GM18508 (cell line): ENCODE data around the gene OPN1LW.
"Not testable (repeated sequence)": the region's sequence is repeated elsewhere in the genome, so short reads cannot be mapped to it uniquely, and the experiment has no call there.

Experiments
- ATAC-seq: cut with Tn5 transposase; IDR thresholded peaks from one replicate; pipeline ENCODE4 v1.9.1; 2021; ENCODE audit warnings: moderate number of reproducible peaks; ENCODE audit not compliant: insufficient read depth, unreplicated experiment

Gene OPN1LW

GRCh38 chrX:154131955-154132354, 12.1 kb upstream of the OPN1LW start:
- ATAC-seq, result no peak

GRCh38 chrX:154132366-154132765, 11.7 kb upstream of the OPN1LW start:
- no peak for ATAC-seq

GRCh38 chrX:154135458-154136229, 8.4 kb upstream of the OPN1LW start:
- ATAC-seq, result no peak

GRCh38 chrX:154136627-154137161, 7.3 kb upstream of the OPN1LW start:
- ATAC-seq, result no peak

- no peak for ATAC-seq
These were observed 5.2 kb upstream of the OPN1LW start for GRCh38 chrX:154138857-154139256.

- no peak for ATAC-seq
These were observed 3.8 kb upstream of the OPN1LW start for GRCh38 chrX:154140206-154140605.

- no peak for ATAC-seq
These were observed 3.3 kb upstream of the OPN1LW start for GRCh38 chrX:154140742-154141141.

GRCh38 chrX:154142386-154142785, 1.7 kb upstream of the OPN1LW start:
- ATAC-seq, result no peak

- no peak for ATAC-seq
These were observed 895 bp upstream of the OPN1LW start for GRCh38 chrX:154142950-154143745.

- ATAC-seq, result not testable (repeated sequence)
These were observed 7.0 kb downstream of the OPN1LW start for GRCh38 chrX:154151030-154151429.

GRCh38 chrX:154156221-154156620, 12.2 kb downstream of the OPN1LW start:
- not testable (repeated sequence) for ATAC-seq

GRCh38 chrX:154157207-154157606, 13.2 kb downstream of the OPN1LW start:
- ATAC-seq, result not testable (repeated sequence)

- ATAC-seq, result not testable (repeated sequence)
These were observed 15.3 kb downstream of the OPN1LW start for GRCh38 chrX:154159345-154159744.

GRCh38 chrX:154164902-154165301, 20.9 kb downstream of the OPN1LW start:
- not testable (repeated sequence) for ATAC-seq

GRCh38 chrX:154168384-154168783, 24.3 kb downstream of the OPN1LW start:
- ATAC-seq, result not testable (repeated sequence)

GRCh38 chrX:154172535-154172943, 28.5 kb downstream of the OPN1LW start:
- not testable (repeated sequence) for ATAC-seq

- not testable (repeated sequence) for ATAC-seq
These were observed 30.3 kb downstream of the OPN1LW start for GRCh38 chrX:154174356-154174755.

- not testable (repeated sequence) for ATAC-seq
These were observed 38.3 kb downstream of the OPN1LW start, which contains the start of gene OPN1MW for GRCh38 chrX:154182296-154182695. TSS of gene OPN1MW (plus strand) at chrX:154182596. CDS start at chrX:154182678, 82 bp downstream.

- not testable (repeated sequence) for ATAC-seq
These were observed 39.8 kb downstream of the OPN1LW start for GRCh38 chrX:154183794-154184193.

GRCh38 chrX:154192846-154193245, 48.8 kb downstream of the OPN1LW start:
- not testable (repeated sequence) for ATAC-seq

GRCh38 chrX:154194316-154194715, 50.3 kb downstream of the OPN1LW start:
- not testable (repeated sequence) for ATAC-seq
